GM12875 (cell line): ENCODE results near the gene CAMTA2.
A peak's percentile ranks its signal among the peaks of the same experiment; 100 is the strongest.

ENCODE experiments used
- H3K4me3 ChIP-seq: one replicate; pipeline ENCODE4 v1.5.1; 2011; ENCODE audit warnings: low read depth, low read length, control low read depth
- TF ChIP-seq, protein P1 (sequence below): IDR thresholded peaks from 2 replicates; pipeline ENCODE4 v1.5.1; 2011; ENCODE audit warnings: low read depth, mild to moderate bottlenecking, control low read depth, inconsistent platforms, low read length, moderate library complexity, borderline replicate concordance; ENCODE audit not compliant: insufficient read depth

CAMTA2 gene

DNA sequence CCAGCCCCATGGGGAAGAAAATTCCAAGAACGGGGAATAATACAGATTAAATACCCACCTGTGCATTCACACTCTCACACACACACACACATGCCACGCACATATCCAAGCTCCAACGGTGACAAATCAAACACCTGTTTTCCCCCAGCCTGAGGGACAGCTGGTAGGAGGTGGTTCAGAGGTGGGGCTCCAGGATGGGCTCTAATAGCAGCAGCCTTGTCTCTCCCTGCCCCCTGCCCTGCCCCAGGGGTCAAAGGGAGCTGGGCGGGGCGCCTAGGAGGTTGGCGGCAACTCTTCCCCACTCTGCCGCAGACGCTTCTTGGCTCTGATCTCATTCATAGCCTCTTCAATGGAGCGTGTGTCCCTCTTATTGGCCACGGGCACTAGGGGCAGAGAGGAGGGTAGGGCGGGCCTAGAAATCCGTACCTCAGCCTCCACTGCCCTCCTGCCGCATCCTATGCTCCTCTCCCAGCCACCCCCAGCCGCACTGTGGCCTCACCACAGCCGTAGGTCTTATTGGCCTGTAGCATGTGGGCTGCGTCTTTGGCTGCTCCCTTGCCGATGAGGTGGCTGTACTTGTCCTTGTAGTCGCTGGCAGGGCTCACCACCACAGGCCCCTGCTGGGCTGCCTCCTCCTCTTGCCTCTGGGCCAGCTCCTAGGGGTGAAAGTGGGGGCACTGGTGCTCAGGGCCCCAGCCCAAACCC is 28.1 kb downstream of the CAMTA2 start:
- TF ChIP-seq, protein P1, sequence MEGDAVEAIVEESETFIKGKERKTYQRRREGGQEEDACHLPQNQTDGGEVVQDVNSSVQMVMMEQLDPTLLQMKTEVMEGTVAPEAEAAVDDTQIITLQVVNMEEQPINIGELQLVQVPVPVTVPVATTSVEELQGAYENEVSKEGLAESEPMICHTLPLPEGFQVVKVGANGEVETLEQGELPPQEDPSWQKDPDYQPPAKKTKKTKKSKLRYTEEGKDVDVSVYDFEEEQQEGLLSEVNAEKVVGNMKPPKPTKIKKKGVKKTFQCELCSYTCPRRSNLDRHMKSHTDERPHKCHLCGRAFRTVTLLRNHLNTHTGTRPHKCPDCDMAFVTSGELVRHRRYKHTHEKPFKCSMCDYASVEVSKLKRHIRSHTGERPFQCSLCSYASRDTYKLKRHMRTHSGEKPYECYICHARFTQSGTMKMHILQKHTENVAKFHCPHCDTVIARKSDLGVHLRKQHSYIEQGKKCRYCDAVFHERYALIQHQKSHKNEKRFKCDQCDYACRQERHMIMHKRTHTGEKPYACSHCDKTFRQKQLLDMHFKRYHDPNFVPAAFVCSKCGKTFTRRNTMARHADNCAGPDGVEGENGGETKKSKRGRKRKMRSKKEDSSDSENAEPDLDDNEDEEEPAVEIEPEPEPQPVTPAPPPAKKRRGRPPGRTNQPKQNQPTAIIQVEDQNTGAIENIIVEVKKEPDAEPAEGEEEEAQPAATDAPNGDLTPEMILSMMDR: no peak
- no peak overlapping the region for H3K4me3 ChIP-seq

DNA sequence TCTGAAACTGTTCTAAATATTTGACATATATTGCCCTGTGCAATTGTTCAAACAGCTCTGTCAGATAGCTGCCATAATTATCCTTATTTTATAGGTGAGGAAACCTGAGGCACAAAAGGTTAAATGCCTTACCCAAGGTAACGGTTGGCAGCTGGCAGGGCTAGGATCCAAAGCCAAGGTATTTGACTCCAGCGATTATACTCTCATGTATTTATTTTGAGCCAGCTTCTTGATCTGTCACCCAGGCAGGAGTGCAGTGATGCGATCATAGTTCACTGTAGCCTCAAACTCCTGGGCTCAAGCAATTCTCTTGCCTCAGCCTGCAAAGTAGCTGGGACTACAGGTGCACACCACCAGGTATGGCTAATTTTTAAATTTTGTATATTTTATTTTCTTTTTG is 29.4 kb downstream of the CAMTA2 start:
- TF ChIP-seq, protein P1: no peak
- no peak overlapping the region for H3K4me3 ChIP-seq

DNA sequence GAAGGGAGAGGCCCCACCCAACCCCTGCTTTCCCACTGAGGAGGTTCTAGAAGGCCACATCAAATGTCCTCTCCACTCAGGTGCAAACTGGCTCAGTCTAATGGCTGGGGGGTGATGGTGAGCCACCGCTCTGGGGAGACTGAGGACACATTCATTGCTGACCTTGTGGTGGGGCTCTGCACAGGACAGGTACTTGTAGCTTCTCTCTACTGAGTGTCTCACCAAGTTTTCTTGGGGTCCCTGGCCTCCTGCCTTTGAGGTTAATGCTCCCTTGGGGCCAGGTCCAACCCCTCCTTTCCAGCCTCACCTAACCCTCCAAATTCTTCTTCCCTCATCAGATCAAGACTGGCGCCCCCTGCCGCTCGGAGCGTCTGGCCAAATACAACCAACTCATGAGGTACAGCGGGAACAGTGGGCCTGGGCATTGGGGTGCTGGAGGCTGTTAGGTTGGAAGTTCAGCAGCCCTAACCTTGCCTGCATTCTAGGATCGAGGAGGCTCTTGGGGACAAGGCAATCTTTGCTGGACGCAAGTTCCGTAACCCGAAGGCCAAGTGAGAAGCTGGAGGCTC is 30.9 kb downstream of the CAMTA2 start:
- H3K4me3 ChIP-seq: no peak overlapping the region
- TF ChIP-seq, protein P1: peak; percentile 61

DNA sequence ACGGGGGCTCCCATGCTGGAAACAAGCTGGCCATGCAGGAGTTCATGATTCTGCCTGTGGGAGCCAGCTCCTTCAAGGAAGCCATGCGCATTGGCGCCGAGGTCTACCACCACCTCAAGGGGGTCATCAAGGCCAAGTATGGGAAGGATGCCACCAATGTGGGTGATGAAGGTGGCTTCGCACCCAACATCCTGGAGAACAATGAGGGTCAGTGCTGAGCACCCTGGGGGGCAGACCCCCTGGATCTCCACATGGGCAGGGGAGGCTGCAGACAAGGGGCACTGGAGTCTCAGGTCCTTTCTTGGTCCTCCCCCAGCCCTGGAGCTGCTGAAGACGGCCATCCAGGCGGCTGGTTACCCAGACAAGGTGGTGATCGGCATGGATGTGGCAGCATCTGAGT is 32.4 kb downstream of the CAMTA2 start:
- TF ChIP-seq, protein P1: no peak
- H3K4me3 ChIP-seq: no peak overlapping the region

DNA sequence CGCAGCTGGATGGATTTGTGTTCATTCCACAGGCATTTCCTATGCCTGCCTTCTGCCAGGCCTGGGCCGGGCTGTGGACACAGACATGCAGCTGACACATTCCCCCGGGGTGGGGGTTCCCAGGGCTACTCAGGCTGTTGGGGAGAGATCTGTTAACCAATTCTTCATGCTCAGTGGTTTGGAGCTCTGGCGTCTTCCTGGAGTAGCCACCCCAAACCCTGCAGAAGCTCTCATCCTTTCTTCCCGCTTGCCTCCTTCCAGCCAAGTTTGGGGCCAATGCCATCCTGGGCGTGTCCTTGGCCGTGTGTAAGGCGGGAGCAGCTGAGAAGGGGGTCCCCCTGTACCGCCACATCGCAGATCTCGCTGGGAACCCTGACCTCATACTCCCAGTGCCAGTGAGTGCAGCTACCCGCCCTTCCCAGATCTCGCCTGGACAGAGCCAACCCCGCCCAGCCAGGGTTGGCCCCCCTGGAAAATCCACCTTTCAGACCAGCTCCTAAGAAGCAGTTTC is 34.0 kb downstream of the CAMTA2 start:
- TF ChIP-seq, protein P1: no peak
- H3K4me3 ChIP-seq: no peak overlapping the region

DNA sequence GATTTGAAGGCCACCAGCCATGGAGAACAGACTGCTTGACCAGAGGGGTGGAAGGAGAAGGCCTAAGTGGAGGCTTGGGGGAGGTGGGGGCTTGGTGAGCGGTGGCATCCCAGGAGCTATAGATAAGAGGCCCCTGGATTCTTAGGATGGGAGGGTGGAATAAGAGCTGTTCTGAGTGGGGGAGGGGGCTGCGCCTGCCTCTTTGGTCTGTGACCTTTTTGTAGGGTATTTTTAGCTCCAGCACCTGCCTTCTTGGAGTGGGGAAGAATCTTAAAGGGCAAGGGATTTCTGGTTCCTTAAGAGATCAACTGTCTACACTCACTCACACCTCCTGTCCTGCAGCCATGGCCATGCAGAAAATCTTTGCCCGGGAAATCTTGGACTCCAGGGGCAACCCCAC is 36.0 kb downstream of the CAMTA2 start:
- H3K4me3 ChIP-seq: no peak overlapping the region
- TF ChIP-seq, protein P1: no peak

DNA sequence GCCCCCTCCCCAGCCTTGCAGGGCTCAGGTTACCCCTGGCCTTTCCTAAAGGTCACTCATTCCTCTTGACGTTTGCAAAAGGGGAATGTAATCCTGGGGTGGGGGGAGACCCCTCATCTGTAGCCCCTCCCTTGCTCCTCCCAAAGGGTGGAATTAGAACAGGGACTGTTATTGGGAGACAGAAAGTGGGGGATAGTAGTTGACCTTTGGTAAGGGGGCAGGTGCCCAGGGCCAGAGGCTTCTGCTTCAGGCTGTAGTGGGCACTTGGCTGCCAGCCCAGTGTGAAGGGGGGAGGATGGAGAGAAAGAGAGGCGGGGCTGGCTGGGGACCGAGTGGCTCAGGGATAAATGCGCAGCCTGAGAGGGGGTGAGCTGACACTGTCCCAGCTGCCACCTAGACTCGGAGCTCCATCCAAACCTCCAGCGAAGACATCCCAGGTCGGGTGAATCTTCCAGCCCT is 36.7 kb downstream of the CAMTA2 start, which contains the start of gene ENO3:
TSS of gene ENO3 (plus strand) at position 374 of the 459 bp plus-strand sequence. CDS start 711 bp downstream, outside the sequence.
- TF ChIP-seq, protein P1: no peak

More for the DNA sequence above, 36.7 kb downstream of the CAMTA2 start, which contains the start of gene ENO3:
- H3K4me3 ChIP-seq: peak within 1 kb of the TSS; percentile 99
